T-helper 17 cell (primary cell): ENCODE data around the gene BRINP2. TPM values are rescaled to one million over a fixed set of nuclear protein-coding genes. Genes with fewer than 3 reads are reported as not detected.

Experiments used
- ATAC-seq: fragments of 150-1000 bp; cut with Tn5 transposase; 2 replicates; pipeline ENCODE4 v1.10.0; 2021; ENCODE audit warnings: mild to moderate bottlenecking, moderate library complexity
- DNase-seq, 3 donors: peaks; one replicate each; pipeline versions ENCODE4 v3.0.0 to v3.0.0-alpha.2; 2020 to 2021
- H3K9me3 ChIP-seq: one replicate; pipeline ENCODE4 v1.7.0; 2013; ENCODE audit warnings: low read length, mild to moderate bottlenecking; ENCODE audit not compliant: control insufficient read depth, poor library complexity, severe bottlenecking
- H3K27ac Mint-ChIP-seq: one replicate; pipeline ENCODE4 v1.8.0; 2022; ENCODE audit warnings: mild to moderate bottlenecking, moderate library complexity, mixed read lengths
- H3K27me3 Mint-ChIP-seq: one replicate; pipeline ENCODE4 v1.8.0; 2022; ENCODE audit warnings: mixed read lengths
- H3K36me3 Mint-ChIP-seq: one replicate; pipeline ENCODE4 v1.8.0; 2022; ENCODE audit warnings: low read depth, mixed read lengths
- H3K4me1 Mint-ChIP-seq: one replicate; pipeline ENCODE4 v1.8.0; 2022; ENCODE audit warnings: mild to moderate bottlenecking, mixed read lengths
- H3K4me3 Mint-ChIP-seq: one replicate; pipeline ENCODE4 v1.8.0; 2022; ENCODE audit warnings: mild to moderate bottlenecking, moderate library complexity, mixed read lengths
- total RNA-seq, 4 donors: library from RNA in 2 of 4; stranded (reverse) in 2 of 4; gene quantifications; one replicate each; pipeline ENCODE4 v1.2.3 and lab custom pipeline; 2022 to 2026

Gene BRINP2
- total RNA-seq, 2 donors from 2014 or later: not detected

GRCh38 chr1:177174921-177175634 is 4.3 kb downstream of the BRINP2 start:
- Mint-ChIP-seq H3K4me3 (no peak overlapping the region), H3K27ac (no peak overlapping the region), H3K27me3 (peaks cover 6% of the 10 kb centered on the region), H3K36me3 (no peaks in the 10 kb centered on the region), H3K4me1 (no peaks in the 10 kb centered on the region)
- ATAC-seq (no peak), DNase-seq (no peak)
- no peaks in the 10 kb centered on the region for H3K9me3 ChIP-seq

- Mint-ChIP-seq H3K4me1 (peaks cover 11% of the 10 kb centered on the region), H3K27me3 (peaks cover 29% of the 10 kb centered on the region), H3K4me3 (peak overlapping the region; percentile 13), H3K36me3 (no peaks in the 10 kb centered on the region), H3K27ac (no peak overlapping the region)
- ATAC-seq (no peak), DNase-seq (no peak)
- peaks cover 2% of the 10 kb centered on the region for H3K9me3 ChIP-seq
These were observed 10.5 kb downstream of the BRINP2 start for GRCh38 chr1:177181280-177181630.

GRCh38 chr1:177181631-177182291 is 11.0 kb downstream of the BRINP2 start:
- DNase-seq (no peak), ATAC-seq (peak; percentile 28)
- Mint-ChIP-seq H3K36me3 (no peaks in the 10 kb centered on the region), H3K27me3 (peaks cover 29% of the 10 kb centered on the region), H3K27ac (no peak overlapping the region), H3K4me3 (peak overlapping the region; percentile 66), H3K4me1 (peaks cover 11% of the 10 kb centered on the region)
- peaks cover 2% of the 10 kb centered on the region for H3K9me3 ChIP-seq

GRCh38 chr1:177183836-177184235 is 13.1 kb downstream of the BRINP2 start:
- no peak for ATAC-seq
- H3K4me1 Mint-ChIP-seq: peaks cover 11% of the 10 kb centered on the region
- peaks cover 29% of the 10 kb centered on the region for H3K27me3 Mint-ChIP-seq
- no peak overlapping the region for H3K4me3 Mint-ChIP-seq
- no peak for DNase-seq
- H3K9me3 ChIP-seq: peaks cover 2% of the 10 kb centered on the region
- H3K27ac Mint-ChIP-seq: no peak overlapping the region
- no peaks in the 10 kb centered on the region for H3K36me3 Mint-ChIP-seq

- H3K4me1 Mint-ChIP-seq: peaks cover 11% of the 10 kb centered on the region
- peaks cover 2% of the 10 kb centered on the region for H3K9me3 ChIP-seq
- H3K27me3 Mint-ChIP-seq: peaks cover 23% of the 10 kb centered on the region
- no peak overlapping the region for H3K4me3 Mint-ChIP-seq
- H3K27ac Mint-ChIP-seq: no peak overlapping the region
- DNase-seq: no peak
- H3K36me3 Mint-ChIP-seq: no peaks in the 10 kb centered on the region
- no peak for ATAC-seq
These were observed 14.5 kb downstream of the BRINP2 start for GRCh38 chr1:177185209-177185608.

- H3K36me3 Mint-ChIP-seq: no peaks in the 10 kb centered on the region
- H3K27me3 Mint-ChIP-seq: peaks cover 14% of the 10 kb centered on the region
- peaks cover 2% of the 10 kb centered on the region for H3K9me3 ChIP-seq
- DNase-seq (no peak), ATAC-seq (no peak)
- H3K4me1 Mint-ChIP-seq: peaks cover 6% of the 10 kb centered on the region
- H3K4me3 Mint-ChIP-seq: no peak overlapping the region
- H3K27ac Mint-ChIP-seq: no peak overlapping the region
These were observed 15.9 kb downstream of the BRINP2 start for GRCh38 chr1:177186639-177187038.

GRCh38 chr1:177190308-177190970 is 19.7 kb downstream of the BRINP2 start:
- H3K27me3 Mint-ChIP-seq: no peaks in the 10 kb centered on the region
- H3K4me3 Mint-ChIP-seq: no peak overlapping the region
- no peak overlapping the region for H3K27ac Mint-ChIP-seq
- peaks cover 2% of the 10 kb centered on the region for H3K9me3 ChIP-seq
- no peaks in the 10 kb centered on the region for H3K4me1 Mint-ChIP-seq
- H3K36me3 Mint-ChIP-seq: no peaks in the 10 kb centered on the region
- DNase-seq (no peak), ATAC-seq (no peak)

- DNase-seq (no peak), ATAC-seq (no peak)
- Mint-ChIP-seq H3K27me3 (no peaks in the 10 kb centered on the region), H3K4me3 (no peak overlapping the region), H3K4me1 (no peaks in the 10 kb centered on the region), H3K27ac (no peak overlapping the region), H3K36me3 (no peaks in the 10 kb centered on the region)
- no peaks in the 10 kb centered on the region for H3K9me3 ChIP-seq
These were observed 27.5 kb downstream of the BRINP2 start for GRCh38 chr1:177198243-177198642.

- no peak overlapping the region for H3K27ac Mint-ChIP-seq
- H3K27me3 Mint-ChIP-seq: no peaks in the 10 kb centered on the region
- ATAC-seq (no peak), DNase-seq (no peak)
- H3K9me3 ChIP-seq: no peaks in the 10 kb centered on the region
- H3K4me1 Mint-ChIP-seq: no peaks in the 10 kb centered on the region
- H3K36me3 Mint-ChIP-seq: no peaks in the 10 kb centered on the region
- H3K4me3 Mint-ChIP-seq: no peak overlapping the region
These were observed 29.5 kb downstream of the BRINP2 start for GRCh38 chr1:177200290-177200689.

GRCh38 chr1:177206831-177207355 is 36.1 kb downstream of the BRINP2 start:
- Mint-ChIP-seq H3K4me1 (no peaks in the 10 kb centered on the region), H3K36me3 (no peaks in the 10 kb centered on the region), H3K27me3 (no peaks in the 10 kb centered on the region), H3K27ac (no peak overlapping the region), H3K4me3 (no peak overlapping the region)
- no peaks in the 10 kb centered on the region for H3K9me3 ChIP-seq
- ATAC-seq: no peak
- DNase-seq: no peak

- Mint-ChIP-seq H3K4me3 (no peak overlapping the region), H3K4me1 (no peaks in the 10 kb centered on the region), H3K27me3 (no peaks in the 10 kb centered on the region), H3K27ac (no peak overlapping the region), H3K36me3 (no peaks in the 10 kb centered on the region)
- DNase-seq (no peak), ATAC-seq (no peak)
- H3K9me3 ChIP-seq: no peaks in the 10 kb centered on the region
These were observed 38.2 kb downstream of the BRINP2 start for GRCh38 chr1:177208920-177209319.

GRCh38 chr1:177209357-177209756 is 38.6 kb downstream of the BRINP2 start:
- Mint-ChIP-seq H3K4me1 (no peaks in the 10 kb centered on the region), H3K27me3 (no peaks in the 10 kb centered on the region), H3K27ac (no peak overlapping the region), H3K4me3 (no peak overlapping the region), H3K36me3 (no peaks in the 10 kb centered on the region)
- DNase-seq (no peak), ATAC-seq (no peak)
- no peaks in the 10 kb centered on the region for H3K9me3 ChIP-seq

GRCh38 chr1:177210071-177210470 is 39.3 kb downstream of the BRINP2 start:
- Mint-ChIP-seq H3K4me3 (no peak overlapping the region), H3K4me1 (no peaks in the 10 kb centered on the region), H3K27me3 (no peaks in the 10 kb centered on the region), H3K36me3 (no peaks in the 10 kb centered on the region), H3K27ac (no peak overlapping the region)
- no peaks in the 10 kb centered on the region for H3K9me3 ChIP-seq
- ATAC-seq (no peak), DNase-seq (no peak)
